Keratinocyte (primary cell): Measurements from ENCODE around the gene NPIPB9.
"Not testable (repeated sequence)": the region's sequence is repeated elsewhere in the genome, so short reads cannot be mapped to it uniquely, and the experiment has no call there.

Experiments used
- CTCF ChIP-seq, 3 experiments: IDR thresholded peaks in 1 of 3; conservative IDR thresholded peaks in 1 of 3; optimal IDR thresholded peaks in 1 of 3; 2 replicates in 2 of 3; 3 replicates in 1 of 3; pipeline versions ENCODE3 to v1.5.1; 2011; ENCODE audit warnings: low read length in 3 of 3, mild to moderate bottlenecking in 3 of 3, moderate library complexity in 2 of 3, control low read depth in 1 of 3, inconsistent platforms in 1 of 3; ENCODE audit not compliant: insufficient read depth in 2 of 3; ENCODE audit errors: extremely low read depth in 1 of 3
- EZH2 ChIP-seq: IDR thresholded peaks from one replicate; pipeline ENCODE4 v1.6.1; 2012; ENCODE audit warnings: inconsistent platforms, mild to moderate bottlenecking, low read length, moderate library complexity

GRCh38 chr16:28802235-28803019, 50.8 kb downstream of the NPIPB9 start:
- peak in 1 of 3 experiments; percentile 22 for TF ChIP-seq CTCF (optimal IDR thresholded peaks at IDR 0.05 in 1 of 3, IDR thresholded peaks at IDR 0.05 in 1 of 3, conservative IDR thresholded peaks at IDR 0.05 in 1 of 3; ENCODE audit: extremely low read depth in 1 of 3, insufficient read depth in 2 of 3, low read length in 3 of 3)
- TF ChIP-seq EZH2 = not testable (repeated sequence)
